ENCODE measurements around the gene LOXL3. TPM values are rescaled to one million over a fixed set of nuclear protein-coding genes. Genes with fewer than 3 reads are reported as not detected.

The LOXL3 gene
- total and polyA plus RNA-seq, 4 donors, result 2.9 to 11.1 (median 6.6) TPM

DNA sequence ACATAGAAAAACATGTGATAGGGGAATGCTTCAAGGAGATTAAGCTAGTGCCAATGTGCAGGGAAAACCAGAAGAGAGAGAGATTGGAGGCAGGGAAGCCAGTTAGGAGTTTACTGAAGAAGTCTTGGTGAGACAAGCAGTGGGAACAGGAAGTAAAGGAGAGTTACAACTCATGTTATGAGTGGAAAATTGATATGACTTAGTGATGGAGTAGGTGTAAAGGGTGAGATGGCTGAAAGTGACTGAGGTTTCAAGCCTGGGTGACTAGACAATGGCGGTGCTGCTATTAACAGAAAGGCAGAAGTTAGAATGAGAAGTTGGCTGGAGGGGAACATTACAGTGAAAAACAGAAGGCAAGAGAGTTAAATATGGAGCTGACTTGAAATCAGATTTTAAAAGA, 17.3 kb upstream of the LOXL3 start:
- Histone ChIP-seq H3K9me3 (ENCODE audit: control insufficient read depth in 4 of 4, insufficient read depth in 3 of 4, low read length in 3 of 4) (no peaks in the 10 kb centered on the region), H3K4me1 (ENCODE audit: control insufficient read depth in 5 of 5, insufficient read depth in 5 of 5, low read length in 5 of 5) (no peaks in the 10 kb centered on the region), H3K9ac (ENCODE audit: insufficient read depth in 1 of 2, low read length in 2 of 2) (no peak overlapping the region), H3K36me3 (ENCODE audit: control insufficient read depth in 4 of 4, insufficient read depth in 4 of 4, low read length in 4 of 4) (no peaks in the 10 kb centered on the region), H3K27me3 (ENCODE audit: control insufficient read depth in 3 of 3, insufficient read depth in 3 of 3, low read length in 2 of 3) (peaks cover 0 to 16% (median 2%) of the 10 kb centered on the region in 3 donors), H3K27ac (ENCODE audit: low read depth in 1 of 2, low read length in 1 of 2) (no peak overlapping the region), H3K4me3 (no peak overlapping the region)
- 40 to 70% methylated on average over 1 of the region's 1 CpG for WGBS, 2 donors
- TF ChIP-seq CTCF (IDR thresholded peaks at IDR 0.05; ENCODE audit: control extremely low read depth, extremely low read depth), result no peak
- no peak for ATAC-seq (ENCODE audit: insufficient read depth, low FRiP score)
- DNase-seq, result no peak

DNA sequence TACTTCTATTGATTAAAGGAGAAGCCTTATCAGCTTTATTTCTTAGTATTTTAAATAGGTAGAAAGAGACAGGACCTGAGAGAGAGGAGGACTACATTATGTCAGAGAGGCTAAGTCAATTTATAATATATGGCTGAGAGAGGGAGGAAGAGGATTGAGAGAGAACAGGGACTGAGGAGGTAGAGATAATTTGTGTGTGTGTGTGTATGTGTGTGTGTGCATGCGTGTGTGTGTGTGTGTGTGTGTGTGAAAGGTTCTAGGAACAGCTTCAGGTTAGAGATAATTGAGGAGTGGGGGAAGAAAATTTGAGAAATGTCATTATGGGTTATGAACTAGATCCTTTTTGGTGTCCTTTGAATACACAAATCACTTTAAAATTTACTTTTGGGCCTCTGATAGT, 15.9 kb upstream of the LOXL3 start:
- Histone ChIP-seq H3K9ac (ENCODE audit: insufficient read depth in 1 of 2, low read length in 2 of 2) (no peak overlapping the region), H3K27ac (ENCODE audit: low read depth in 1 of 2, low read length in 1 of 2) (no peak overlapping the region), H3K4me1 (ENCODE audit: control insufficient read depth in 5 of 5, insufficient read depth in 5 of 5, low read length in 5 of 5) (no peaks in the 10 kb centered on the region), H3K9me3 (ENCODE audit: control insufficient read depth in 4 of 4, insufficient read depth in 3 of 4, low read length in 3 of 4) (no peaks in the 10 kb centered on the region), H3K36me3 (ENCODE audit: control insufficient read depth in 4 of 4, insufficient read depth in 4 of 4, low read length in 4 of 4) (no peaks in the 10 kb centered on the region), H3K27me3 (ENCODE audit: control insufficient read depth in 3 of 3, insufficient read depth in 3 of 3, low read length in 2 of 3) (peaks cover 0 to 16% (median 2%) of the 10 kb centered on the region in 3 donors), H3K4me3 (no peak overlapping the region)
- ATAC-seq (ENCODE audit: insufficient read depth, low FRiP score), result no peak
- WGBS, 2 donors, result 88 to 94% methylated on average over 1 of the region's 1 CpG
- DNase-seq, result no peak
- TF ChIP-seq CTCF (IDR thresholded peaks at IDR 0.05; ENCODE audit: control extremely low read depth, extremely low read depth), result no peak

GRCh38 chr2:74567881-74568280, 14.1 kb upstream of the LOXL3 start:
- 33 to 54% methylated on average over 5 of the region's 5 CpGs for WGBS, 2 donors
- Histone ChIP-seq H3K27me3 (ENCODE audit: control insufficient read depth in 3 of 3, insufficient read depth in 3 of 3, low read length in 2 of 3) (peaks cover 0 to 22% (median 5%) of the 10 kb centered on the region in 3 donors), H3K9ac (ENCODE audit: insufficient read depth in 1 of 2, low read length in 2 of 2) (no peak overlapping the region), H3K4me3 (no peak overlapping the region), H3K36me3 (ENCODE audit: control insufficient read depth in 4 of 4, insufficient read depth in 4 of 4, low read length in 4 of 4) (no peaks in the 10 kb centered on the region), H3K27ac (ENCODE audit: low read depth in 1 of 2, low read length in 1 of 2) (no peak overlapping the region), H3K4me1 (ENCODE audit: control insufficient read depth in 5 of 5, insufficient read depth in 5 of 5, low read length in 5 of 5) (no peaks in the 10 kb centered on the region), H3K9me3 (ENCODE audit: control insufficient read depth in 4 of 4, insufficient read depth in 3 of 4, low read length in 3 of 4) (no peaks in the 10 kb centered on the region)
- no peak for TF ChIP-seq CTCF (IDR thresholded peaks at IDR 0.05; ENCODE audit: control extremely low read depth, extremely low read depth)
- no peak for ATAC-seq (ENCODE audit: insufficient read depth, low FRiP score)
- no peak for DNase-seq

DNA sequence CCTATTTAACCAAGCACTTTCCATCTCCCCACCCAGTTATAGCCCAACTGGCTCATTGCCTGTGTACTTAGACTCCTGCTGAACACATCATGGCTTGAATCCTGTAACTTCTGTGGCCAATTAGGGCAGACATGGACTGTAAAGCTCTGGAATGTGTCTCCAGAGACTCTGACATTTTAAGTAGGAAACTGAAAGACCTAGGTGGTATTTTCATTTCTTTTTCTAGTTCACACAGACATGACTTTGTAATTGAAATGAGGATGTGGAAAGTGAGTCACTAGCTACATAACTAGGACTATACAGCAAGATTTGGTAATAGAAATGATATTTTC, 13.0 kb upstream of the LOXL3 start:
- H3K4me3 ChIP-seq, result no peak overlapping the region
- peaks cover 0 to 30% (median 5%) of the 10 kb centered on the region in 3 donors for H3K27me3 ChIP-seq (ENCODE audit: control insufficient read depth in 3 of 3, insufficient read depth in 3 of 3, low read length in 2 of 3)
- H3K27ac ChIP-seq (ENCODE audit: low read depth in 1 of 2, low read length in 1 of 2), result no peak overlapping the region
- no peaks in the 10 kb centered on the region for H3K4me1 ChIP-seq (ENCODE audit: control insufficient read depth in 5 of 5, insufficient read depth in 5 of 5, low read length in 5 of 5)
- TF ChIP-seq CTCF (IDR thresholded peaks at IDR 0.05; ENCODE audit: control extremely low read depth, extremely low read depth), result no peak
- no peaks in the 10 kb centered on the region for H3K36me3 ChIP-seq (ENCODE audit: control insufficient read depth in 4 of 4, insufficient read depth in 4 of 4, low read length in 4 of 4)
- DNase-seq, result no peak
- no peaks in the 10 kb centered on the region for H3K9me3 ChIP-seq (ENCODE audit: control insufficient read depth in 4 of 4, insufficient read depth in 3 of 4, low read length in 3 of 4)
- ATAC-seq (ENCODE audit: insufficient read depth, low FRiP score), result no peak
- H3K9ac ChIP-seq (ENCODE audit: insufficient read depth in 1 of 2, low read length in 2 of 2), result no peak overlapping the region
